IPS DF 19.7 (cell line): ENCODE measurements around the gene SEPTIN12.

ENCODE experiments used
- DNase-seq: peaks from one replicate; pipeline ENCODE4 v3.0.0-alpha.2; 2013; ENCODE audit warnings: low read depth, low spot score

SEPTIN12 gene

GRCh38 chr16:4787627-4788482 is at the start of gene SEPTIN12:
TSS of gene SEPTIN12 (minus strand) at chr16:4788345. CDS start at chr16:4787645, 700 bp downstream.
- no peak for DNase-seq

- DNase-seq, result no peak
Measured at GRCh38 chr16:4836727-4837126, 48.6 kb upstream of the SEPTIN12 start.

- no peak for DNase-seq
Measured at GRCh38 chr16:4833584-4833983, 45.4 kb upstream of the SEPTIN12 start.

DNA sequence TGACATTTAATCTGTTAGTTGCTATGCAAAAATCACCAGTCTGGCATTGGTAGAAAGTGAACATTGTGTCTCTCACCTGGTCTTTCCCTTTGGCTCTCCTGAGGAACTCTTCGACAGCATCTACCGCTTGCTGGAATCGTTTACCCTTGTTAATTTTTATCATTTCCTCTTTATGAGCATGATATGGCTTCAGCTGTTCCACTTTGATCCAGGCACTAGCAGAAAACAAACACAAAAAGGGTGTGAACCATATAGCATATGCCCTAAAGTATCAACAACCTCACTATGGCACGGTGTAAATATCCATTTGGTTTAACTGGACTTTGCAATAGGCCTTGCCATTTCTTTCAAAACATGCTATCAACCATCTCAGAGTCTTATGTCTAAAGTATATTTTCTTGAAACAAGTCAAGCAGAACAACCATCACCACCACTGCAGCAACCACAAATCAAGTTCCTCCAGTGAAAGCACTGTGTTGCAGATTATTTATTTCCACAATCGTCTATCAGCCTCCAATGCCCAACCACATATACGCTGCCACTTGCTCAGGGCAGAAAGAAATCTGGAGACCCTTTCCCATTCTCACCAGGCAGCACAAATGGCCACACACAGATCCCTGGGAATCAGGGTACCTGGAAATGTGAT is 44.7 kb upstream of the SEPTIN12 start:
- DNase-seq, result no peak

- DNase-seq, result no peak
Measured at GRCh38 chr16:4831616-4832015, 43.5 kb upstream of the SEPTIN12 start.

DNA sequence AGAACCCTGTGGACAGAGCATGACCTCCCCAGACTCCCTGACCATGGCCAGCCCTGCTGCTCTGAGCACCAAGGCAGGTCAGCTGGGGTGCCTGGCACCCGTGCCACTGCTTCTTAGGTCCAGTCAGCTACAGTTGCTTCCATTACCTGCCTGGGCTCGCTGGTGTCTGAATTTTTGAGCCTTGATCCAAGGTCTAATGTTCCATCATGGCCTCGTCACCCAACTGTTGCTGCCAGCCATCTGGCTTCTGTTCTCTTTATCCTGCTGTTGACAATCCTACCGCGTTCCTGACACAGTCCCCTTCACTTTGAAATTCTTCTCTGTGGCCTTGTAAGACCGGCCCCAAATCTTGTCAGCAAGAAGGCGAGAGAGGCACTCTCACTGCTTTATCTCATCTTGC is 42.3 kb upstream of the SEPTIN12 start:
- DNase-seq, result no peak

- no peak for DNase-seq
Measured at GRCh38 chr16:4828567-4829321, 40.6 kb upstream of the SEPTIN12 start.

DNA sequence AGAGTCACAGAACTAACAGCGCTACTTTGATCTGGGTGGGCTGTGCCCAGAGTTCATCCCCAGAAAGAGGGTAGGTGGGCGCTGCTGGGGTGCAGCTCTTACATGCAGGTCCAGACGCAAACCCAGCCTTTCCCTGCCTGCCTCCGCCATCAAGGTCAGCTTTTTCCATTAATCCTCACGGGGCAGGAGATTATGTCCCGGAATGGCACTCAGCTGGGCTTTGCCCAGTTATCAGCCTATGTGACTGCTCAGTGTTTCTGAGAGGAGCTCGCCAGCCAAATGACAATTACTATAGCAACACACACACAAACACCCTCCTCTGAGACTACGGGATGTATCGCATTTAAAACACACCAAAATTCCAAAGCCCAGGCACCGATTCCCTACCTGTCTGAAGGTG is 38.8 kb upstream of the SEPTIN12 start:
- no peak for DNase-seq

- DNase-seq, result no peak
Measured at GRCh38 chr16:4826526-4826925, 38.4 kb upstream of the SEPTIN12 start.

DNA sequence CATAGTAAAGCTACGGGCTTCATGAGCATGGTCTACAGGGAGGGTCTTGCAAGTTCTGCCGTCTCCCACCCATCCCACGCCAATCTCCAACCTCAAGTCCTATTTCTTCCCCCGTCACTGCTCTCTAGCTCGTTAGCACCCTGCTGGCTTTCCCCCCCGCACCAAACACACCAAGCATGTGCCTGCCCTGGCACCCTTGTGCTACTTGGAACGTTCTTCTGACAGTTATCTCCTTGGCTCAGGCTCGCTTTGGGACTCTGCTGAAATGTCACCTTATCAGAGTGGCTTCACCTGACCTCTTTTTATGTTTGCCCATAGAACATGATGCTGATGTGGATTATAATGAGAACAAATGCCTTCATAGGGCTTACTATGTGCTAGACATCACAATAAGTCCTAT is 37.1 kb upstream of the SEPTIN12 start:
- DNase-seq, result no peak

- DNase-seq, result no peak
Measured at GRCh38 chr16:4820652-4821051, 32.5 kb upstream of the SEPTIN12 start.

DNA sequence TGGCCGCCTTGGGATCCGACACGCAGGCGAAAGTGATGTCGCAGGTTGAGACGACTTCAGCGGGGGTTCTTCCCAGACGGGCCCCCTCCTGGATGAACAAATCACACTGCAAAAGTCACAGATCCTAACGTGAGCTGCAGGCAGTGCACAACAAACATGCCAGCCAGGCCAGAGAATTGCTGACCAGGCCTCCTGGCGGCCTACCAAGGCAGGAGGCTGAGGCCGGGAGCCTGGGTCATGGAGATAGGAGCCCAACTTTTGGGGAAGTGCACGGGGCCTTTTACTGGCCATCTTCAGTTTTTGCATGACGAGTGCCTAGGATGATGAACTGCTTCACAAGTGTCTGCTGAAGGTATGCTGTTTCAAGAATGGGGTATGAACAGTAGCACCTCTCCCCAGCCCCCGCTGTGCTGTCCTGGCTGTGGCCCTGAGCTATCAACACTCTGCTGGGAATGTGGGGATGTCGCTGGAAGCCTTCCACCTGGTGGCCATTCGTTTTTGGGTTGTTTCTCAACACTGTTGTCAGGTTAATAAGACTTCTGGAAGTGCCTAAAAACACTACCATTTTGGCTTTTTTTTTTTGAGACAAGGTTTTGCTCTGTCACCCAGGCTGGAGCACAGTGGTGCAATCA is 26.5 kb upstream of the SEPTIN12 start:
- no peak for DNase-seq

DNA sequence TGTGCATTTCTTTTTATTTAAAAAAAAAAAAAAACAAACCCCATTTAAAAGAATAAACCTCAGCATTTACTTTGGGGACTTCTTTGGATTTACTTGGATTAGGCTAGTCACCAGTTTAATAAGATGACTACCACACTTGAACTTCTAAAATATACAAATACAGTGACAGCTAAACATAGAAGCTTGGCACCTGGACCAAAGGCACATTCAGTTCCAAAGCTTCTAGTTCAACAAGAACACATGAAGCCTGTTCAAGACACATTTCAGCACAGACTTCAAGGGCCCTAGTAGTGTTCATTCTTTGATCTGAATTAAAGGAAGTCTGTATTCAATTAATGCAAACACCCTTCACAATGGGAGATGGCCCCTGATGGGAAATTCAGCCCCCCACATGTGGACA is 25.9 kb upstream of the SEPTIN12 start:
- DNase-seq, result no peak

DNA sequence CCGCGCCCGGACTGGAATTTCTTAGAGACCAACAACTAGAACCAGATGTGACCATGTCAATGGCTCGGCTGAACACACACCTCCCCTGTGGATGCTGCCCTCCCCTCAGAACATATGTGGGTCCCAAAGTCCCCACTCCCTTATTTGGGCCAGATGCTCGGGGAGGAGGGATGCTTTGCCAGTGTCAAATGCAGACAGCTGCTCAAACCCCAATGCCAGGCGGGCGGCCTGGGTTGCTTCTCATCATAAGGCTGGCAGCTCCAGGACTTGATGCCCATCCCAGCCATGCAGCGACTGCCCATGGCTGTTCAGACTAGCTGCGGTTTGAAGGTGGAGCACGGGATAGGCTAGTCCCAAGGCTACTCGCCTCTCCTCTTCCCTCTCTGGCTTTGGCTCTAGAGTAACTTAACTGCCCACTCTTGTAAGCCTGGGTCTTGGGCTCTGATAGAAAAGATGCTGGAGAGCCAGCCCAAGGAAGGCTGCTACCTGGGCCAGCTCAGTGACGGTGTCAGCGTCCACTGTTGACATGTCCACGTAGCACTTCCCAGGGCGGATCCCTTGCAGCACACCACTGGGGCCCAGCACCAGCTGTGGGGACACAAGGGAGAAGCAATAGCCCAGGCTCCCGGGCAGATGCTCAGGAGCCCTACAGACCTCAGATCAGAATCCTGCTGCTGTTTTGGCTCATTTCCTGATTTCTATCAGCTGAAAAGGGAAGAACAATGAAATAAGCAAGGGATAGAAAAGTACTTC is 25.3 kb upstream of the SEPTIN12 start:
- no peak for DNase-seq

DNA sequence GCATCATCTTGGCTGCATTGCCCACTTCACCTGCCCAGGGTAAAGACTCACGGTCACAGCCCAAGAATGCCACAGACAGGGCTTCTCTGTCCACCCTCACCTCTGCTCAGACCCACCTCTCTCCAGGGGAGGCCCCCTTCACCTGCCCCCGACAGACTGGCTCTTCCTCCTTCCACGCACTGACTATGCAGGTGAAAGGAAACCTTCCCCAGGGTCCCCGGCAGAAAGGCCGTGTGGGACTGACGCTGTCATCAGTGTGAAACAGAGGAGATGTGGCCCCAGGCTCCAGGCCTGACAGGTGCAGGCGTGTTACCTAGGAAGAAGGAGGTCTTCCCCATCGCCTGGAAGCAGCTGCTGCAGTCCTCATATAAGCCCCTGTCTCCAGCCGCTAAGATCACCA is 23.6 kb upstream of the SEPTIN12 start:
- no peak for DNase-seq

GRCh38 chr16:4811242-4811641 is 23.1 kb upstream of the SEPTIN12 start:
- DNase-seq, result no peak

DNA sequence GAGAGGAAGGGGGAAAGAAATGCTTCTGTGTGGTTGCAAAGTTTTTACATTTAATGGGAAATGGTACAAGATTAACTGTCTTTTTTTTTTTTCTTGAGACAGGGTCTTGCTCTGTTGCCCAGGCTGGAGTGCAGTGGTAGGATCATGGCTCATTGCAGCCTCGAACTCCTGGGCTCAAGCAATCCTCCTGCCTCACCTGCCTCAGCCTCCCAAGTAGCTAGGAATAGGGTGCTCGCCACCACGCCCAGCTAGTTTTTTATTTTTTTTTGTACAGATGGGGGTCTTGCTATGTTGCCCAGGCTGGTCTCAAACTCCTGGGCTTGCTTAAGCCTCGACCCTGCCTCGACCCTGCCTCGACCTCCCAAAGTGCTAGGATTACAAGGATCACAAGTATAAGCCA is 18.1 kb upstream of the SEPTIN12 start:
- no peak for DNase-seq

GRCh38 chr16:4805231-4805630 is 17.1 kb upstream of the SEPTIN12 start:
- DNase-seq, result no peak

GRCh38 chr16:4803898-4804762 is 16.0 kb upstream of the SEPTIN12 start:
- no peak for DNase-seq

- no peak for DNase-seq
Measured at GRCh38 chr16:4803401-4803844, 15.3 kb upstream of the SEPTIN12 start.
